HG03045 (cell line): ENCODE data around the gene UBE2L5.

Source experiments
- ATAC-seq: cut with Tn5 transposase; IDR thresholded peaks from one replicate; pipeline ENCODE4 v1.9.1; 2021; ENCODE audit warnings: mild to moderate bottlenecking, moderate library complexity; ENCODE audit not compliant: unreplicated experiment

UBE2L5 gene

GRCh38 chr13:30404207-30404606, 18.1 kb upstream of the UBE2L5 start:
- ATAC-seq = no peak

- ATAC-seq = no peak
These were observed 15.4 kb upstream of the UBE2L5 start for GRCh38 chr13:30406779-30407416.

GRCh38 chr13:30408319-30409101, 13.8 kb upstream of the UBE2L5 start:
- peak; percentile 93 for ATAC-seq

GRCh38 chr13:30409886-30410704, 12.2 kb upstream of the UBE2L5 start:
- ATAC-seq = no peak

- no peak for ATAC-seq
These were observed 11.6 kb upstream of the UBE2L5 start for GRCh38 chr13:30410705-30411125.

GRCh38 chr13:30412346-30412745, 9.9 kb upstream of the UBE2L5 start:
- no peak for ATAC-seq

GRCh38 chr13:30413842-30414241, 8.5 kb upstream of the UBE2L5 start:
- ATAC-seq = no peak

GRCh38 chr13:30415430-30416030, 6.8 kb upstream of the UBE2L5 start:
- ATAC-seq = peak; percentile 66

- no peak for ATAC-seq
These were observed 5.8 kb upstream of the UBE2L5 start for GRCh38 chr13:30416471-30416870.

GRCh38 chr13:30418075-30418716, 4.1 kb upstream of the UBE2L5 start:
- ATAC-seq = no peak

- ATAC-seq = no peak
These were observed 3.4 kb upstream of the UBE2L5 start for GRCh38 chr13:30418717-30419459.

- ATAC-seq = peak; percentile 50
These were observed 920 bp upstream of the UBE2L5 start for GRCh38 chr13:30421093-30422053.

- ATAC-seq = no peak
These were observed 1.6 kb downstream of the UBE2L5 start for GRCh38 chr13:30423891-30424290.

GRCh38 chr13:30429235-30429634, 6.9 kb downstream of the UBE2L5 start:
- no peak for ATAC-seq

- ATAC-seq = no peak
These were observed 7.7 kb downstream of the UBE2L5 start for GRCh38 chr13:30429721-30430694.

- ATAC-seq = no peak
These were observed 9.1 kb downstream of the UBE2L5 start for GRCh38 chr13:30431269-30431940.

- ATAC-seq = no peak
These were observed 13.7 kb downstream of the UBE2L5 start for GRCh38 chr13:30435911-30436451.
